GM19463 (cell line): ENCODE measurements around the gene LAMB1.
A peak's percentile ranks its signal among the peaks of the same experiment; 100 is the strongest.

Experiments used
- ATAC-seq: cut with Tn5 transposase; IDR thresholded peaks from one replicate; pipeline ENCODE4 v1.9.1; 2021; ENCODE audit warnings: mild to moderate bottlenecking, moderate library complexity; ENCODE audit not compliant: unreplicated experiment

Gene LAMB1

DNA sequence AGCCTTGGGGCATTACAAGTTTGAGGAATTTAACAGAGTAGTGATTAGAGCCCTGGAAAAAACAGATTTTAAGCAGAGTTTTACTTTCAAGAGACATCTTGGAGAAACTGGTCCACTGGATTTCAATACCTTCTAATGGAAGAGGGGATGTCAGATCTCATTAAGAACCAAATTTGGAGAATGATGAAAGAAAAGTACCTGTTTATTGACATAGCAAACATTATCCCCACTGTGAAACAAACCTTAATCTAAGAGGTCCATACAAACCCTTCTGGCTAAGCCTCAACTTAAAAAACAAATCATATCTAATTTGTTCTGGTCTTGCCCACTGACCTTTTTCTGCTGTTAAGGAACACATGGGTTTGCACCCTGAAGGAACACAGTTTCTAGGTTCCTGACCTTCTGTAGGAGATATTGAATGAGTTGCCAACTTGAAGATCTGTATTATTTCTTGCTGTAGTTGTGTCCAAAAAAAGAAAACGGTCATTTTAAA is 53.5 kb downstream of the LAMB1 start:
- ATAC-seq, result no peak

DNA sequence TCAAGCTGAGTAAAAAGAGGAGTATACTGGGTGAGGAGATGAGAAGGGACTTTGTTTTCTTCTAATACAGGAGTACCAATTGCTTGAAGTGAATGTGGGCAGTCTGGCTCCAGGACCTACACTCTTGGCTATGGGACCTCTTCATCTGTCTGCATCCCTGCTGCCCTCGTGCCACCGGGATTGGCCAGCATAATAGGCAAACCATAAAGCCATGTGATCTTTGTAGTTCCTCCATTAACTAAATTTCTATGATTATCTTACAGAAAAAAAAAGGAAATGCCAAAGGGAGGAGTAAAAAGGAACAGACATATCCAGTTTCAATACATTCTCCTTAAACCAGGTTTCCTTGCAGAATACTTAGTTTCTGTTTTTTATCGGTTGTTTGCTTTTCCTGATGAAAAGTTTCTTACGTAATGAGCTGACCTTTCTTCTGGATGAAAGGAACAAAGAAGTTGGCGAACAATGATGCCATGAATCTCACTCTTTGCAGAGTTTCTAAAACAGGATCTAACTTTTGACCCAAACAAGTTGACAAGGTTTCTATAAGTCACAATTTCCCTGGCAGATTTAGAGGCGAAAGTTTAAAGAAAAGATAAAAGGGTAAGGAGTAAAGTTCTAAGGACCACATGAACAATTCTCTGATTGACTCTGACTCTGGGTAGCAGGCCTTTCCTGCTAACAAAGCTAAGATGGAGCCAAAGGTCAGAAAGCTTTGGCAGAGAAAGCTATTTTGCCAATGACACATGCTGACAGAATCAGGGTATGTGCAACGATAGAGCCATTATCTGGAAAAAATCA is 54.1 kb downstream of the LAMB1 start:
- ATAC-seq, result no peak

DNA sequence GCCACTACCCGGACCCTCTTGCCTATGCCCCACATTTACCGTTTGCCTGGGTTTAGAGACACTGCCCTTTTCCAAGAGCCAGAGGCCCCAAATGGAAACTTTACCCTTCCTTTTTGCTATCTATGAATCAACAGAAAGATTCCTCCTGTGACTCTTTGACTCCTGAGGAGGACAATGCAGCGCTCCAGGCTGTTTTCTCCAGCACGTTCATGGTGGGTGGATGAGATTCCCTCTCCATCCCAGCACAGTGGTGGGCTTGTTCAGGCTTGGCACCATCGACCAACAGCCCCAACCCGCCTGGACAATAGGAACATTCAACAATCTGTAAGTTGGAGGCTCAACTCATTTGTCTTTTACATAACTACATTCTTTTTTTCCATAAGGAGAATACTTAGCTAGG is 56.1 kb downstream of the LAMB1 start:
- ATAC-seq, result no peak

DNA sequence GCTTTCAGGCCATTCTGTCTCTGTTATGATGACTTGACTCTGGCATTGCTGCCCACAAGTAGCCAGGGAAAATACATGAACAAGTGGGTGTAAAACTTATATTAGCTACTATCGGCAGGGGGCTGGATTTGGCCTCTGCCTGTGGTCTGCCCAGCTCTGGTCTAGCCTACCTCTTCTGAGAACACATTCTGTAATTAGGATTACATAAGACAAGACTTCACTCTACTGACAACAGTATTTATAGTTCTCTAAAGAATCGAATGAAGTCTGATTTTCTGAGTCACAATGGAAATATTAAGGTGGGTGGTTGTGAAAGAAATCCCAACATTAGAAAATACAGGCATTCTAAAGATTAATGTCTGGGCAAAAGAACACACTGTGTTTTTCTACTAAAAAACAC is 56.5 kb downstream of the LAMB1 start:
- no peak for ATAC-seq

DNA sequence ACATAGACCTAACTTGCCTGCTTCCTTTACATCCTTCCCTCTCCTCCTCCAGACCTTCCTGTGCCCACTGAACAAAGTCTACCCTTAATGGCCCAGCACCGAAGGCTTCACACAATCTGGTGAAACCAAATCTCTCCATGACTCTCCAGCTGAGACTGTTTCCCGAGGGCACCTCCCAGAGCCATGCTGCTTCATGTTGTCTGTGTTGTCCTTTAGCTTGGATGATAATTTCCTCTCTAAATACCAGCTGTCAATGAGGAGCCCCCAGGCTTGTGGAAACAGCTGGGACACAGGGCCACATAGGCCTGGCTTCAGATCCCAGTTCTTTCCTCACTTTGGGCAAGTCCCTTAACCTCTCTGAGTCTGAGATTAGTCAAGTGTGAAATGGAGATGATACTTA is 57.6 kb downstream of the LAMB1 start:
- ATAC-seq, result no peak

- ATAC-seq, result no peak
Measured at GRCh38 chr7:107944411-107945169, 58.4 kb downstream of the LAMB1 start.

DNA sequence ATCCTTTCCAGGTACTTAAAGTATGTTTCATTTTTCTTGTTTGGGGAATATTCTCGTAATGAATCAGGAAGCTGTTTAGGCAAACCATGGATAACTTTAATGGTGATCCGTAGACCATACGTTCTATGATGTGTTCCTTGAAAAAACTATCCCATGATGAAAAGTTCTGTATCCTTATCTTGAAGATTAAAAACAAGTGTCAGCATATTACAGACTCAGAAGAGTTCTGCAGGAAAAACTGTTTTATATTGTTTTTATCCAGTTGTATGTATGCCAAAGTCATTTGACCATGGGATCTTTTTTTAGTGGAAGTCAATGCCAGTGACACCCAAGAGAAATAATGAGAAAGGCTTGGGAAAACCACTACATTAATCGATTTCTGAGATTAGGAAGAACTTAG is 59.9 kb downstream of the LAMB1 start:
- no peak for ATAC-seq

- no peak for ATAC-seq
Measured at GRCh38 chr7:107940951-107941350, 62.0 kb downstream of the LAMB1 start.

DNA sequence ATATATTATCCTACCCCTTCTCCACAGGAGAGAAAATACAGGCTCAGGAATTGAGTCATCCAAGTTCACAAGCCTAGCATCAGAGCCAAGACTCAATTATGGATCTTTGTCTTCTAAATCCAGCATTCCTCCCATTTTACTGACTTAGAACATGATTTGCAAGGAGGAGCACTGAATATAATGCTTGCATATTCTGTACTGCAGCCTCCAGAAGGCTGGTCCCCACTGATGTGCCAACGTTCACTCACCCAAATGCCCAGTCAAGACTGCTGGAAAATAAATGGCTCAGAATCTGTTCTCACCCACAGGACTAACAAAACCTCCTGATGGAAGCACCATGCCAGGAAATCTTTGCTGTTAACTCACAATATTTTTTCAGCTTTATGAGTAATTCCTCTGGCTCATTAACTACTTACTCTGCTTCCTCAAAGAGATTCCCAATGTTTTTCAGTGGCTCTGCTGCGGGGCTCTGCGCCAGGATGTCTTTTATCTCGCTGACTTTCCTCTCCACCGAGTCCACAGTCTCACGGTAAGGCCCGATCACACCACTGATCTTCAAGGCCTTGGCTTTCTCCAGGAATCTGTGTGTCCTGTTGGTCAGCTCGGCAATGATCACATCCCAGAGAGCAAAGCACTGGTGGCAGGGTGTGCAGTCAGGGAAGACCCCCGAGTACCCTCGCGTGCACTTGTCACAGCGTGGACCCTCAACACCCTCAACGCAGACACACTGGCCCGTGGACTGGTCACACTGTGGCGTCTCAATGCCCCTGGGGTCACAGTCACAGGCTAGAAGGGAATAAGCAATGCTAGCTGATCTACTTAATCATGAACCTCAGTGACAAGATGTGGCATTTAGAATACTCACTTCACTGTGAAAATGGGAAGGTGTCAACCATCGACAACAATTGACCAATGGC is 63.1 kb downstream of the LAMB1 start:
- no peak for ATAC-seq

- ATAC-seq, result no peak
Measured at GRCh38 chr7:107938456-107939250, 64.3 kb downstream of the LAMB1 start.

DNA sequence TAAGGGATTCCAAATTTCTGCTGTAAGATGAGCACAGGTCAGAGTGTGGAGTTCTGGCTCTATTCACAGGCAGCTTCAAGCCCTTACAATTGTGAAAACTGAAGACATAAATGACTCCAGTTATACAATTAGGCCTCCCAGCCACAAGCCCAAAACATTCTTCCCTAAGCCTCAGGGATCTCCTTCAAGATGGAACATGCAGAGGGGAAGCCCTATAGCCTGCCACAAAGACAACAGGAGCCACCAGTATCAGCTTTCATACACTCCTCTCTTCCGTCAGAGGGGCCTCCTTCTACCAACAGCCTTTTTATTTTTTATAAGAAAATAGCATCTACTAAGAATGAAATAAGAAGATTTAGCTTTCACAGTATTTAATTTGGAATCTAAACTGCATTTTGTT is 65.4 kb downstream of the LAMB1 start:
- no peak for ATAC-seq

DNA sequence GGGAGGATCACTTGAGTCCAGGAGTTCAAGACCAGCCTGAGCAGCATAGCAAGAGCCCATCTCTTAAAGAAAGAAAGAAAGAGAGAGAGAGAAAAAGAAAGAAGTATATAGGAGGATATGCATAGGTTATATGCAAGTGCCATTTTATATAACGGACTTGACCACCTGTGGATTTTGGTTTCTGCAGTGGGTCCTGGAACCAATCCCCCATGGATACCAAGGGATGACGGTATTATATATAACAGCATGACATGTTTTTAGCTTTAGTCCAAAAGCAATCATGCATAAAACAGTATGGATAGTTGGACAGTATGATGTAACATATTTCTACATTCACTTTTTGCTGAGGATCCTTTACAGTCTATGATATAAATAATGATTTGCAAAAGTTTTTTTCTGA is 66.6 kb downstream of the LAMB1 start:
- ATAC-seq, result no peak

- ATAC-seq, result no peak
Measured at GRCh38 chr7:107934991-107935770, 67.8 kb downstream of the LAMB1 start.

DNA sequence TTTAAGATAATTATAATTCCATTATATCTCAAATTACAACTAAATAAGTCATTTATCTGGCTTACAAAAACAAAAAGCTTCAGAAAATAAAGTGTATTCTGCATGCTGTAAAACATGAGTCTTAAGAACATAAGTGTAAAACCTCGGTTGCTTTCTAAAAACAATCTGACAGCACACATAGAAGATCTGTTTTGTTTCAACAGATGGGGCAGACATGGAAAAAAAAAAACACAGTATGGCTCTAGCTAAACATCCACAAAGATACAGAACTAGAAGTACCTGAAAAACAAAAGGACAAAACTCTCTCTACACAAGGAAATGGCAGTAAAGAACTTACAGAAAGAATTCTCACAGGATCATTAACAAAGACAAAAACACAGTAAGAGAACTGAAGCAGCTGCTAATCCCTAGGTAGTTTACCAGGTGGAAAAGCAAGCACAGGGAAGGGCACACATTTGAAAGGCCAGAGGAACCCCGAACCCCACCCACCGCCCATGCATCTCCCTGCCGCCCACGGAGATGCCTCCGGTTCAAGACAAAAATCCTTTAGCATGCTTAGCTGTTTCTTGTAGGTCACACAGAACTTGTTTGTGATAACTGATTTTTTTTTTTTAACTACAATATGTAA is 69.5 kb downstream of the LAMB1 start:
- ATAC-seq, result no peak

- ATAC-seq, result no peak
Measured at GRCh38 chr7:107932805-107933204, 70.2 kb downstream of the LAMB1 start.

DNA sequence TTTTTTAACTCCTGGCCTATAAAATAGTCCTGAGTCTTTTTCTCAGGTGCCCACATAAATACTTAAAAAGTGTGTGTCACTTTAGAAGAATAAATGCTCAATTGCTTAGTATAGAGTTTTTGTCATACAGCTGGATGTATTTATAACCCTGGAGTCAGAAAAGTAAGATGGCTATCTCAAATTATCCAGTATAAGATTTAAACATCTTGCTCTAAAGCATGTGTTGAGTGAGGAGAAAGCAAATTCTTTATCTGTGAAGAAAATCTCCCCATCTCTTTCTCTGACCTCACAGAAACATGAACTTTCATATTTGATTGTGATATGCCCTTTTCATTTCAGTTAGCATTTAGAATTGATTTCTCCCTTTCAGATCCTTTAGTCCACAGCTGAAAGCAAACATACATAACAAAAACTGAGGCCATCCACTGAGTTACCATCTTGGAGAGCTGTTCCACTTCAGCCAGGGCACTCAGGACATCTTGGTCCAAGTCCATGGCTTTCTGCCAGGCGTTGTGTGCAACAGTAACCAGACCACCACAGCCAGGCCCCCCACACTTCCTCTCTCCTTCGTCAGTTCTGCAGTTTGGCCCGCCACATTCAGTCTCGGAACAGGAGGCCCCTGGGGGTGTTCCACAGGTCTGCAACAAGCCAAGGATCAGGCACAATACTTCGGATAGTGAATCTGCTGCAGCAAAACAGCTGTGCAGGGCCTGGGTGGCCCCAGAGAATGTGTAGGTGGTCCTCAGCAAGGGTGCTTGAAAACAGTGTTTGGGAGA is 71.0 kb downstream of the LAMB1 start:
- no peak for ATAC-seq

DNA sequence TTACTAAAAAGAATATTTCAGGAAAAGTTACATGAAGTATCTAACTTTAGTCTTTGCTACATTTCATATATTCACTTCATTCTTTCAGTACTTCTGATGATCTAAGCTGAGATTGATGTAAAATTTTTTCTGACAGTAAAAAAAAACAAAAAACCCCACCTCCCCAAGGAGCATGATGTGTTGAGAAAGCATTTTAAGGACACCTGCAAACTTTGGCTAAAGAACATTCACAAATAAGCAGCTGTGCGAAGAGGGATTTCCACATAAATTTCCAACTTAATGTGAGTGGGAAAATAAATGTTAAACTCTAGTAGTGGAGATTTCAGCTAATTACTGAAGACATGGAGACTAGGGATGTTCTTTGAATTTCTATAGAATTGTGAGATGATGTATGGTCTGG is 76.5 kb downstream of the LAMB1 start:
- no peak for ATAC-seq

GRCh38 chr7:107924841-107925504 is 78.0 kb downstream of the LAMB1 start:
- peak; percentile 87 for ATAC-seq
